H9 (cell line): ENCODE measurements around the gene BTBD8. TPM values are rescaled to one million over a fixed set of nuclear protein-coding genes. Genes with fewer than 3 reads are reported as not detected.

Experiments
- DNase-seq: peaks from one replicate; pipeline ENCODE4 v3.0.0-alpha.2; 2017
- H2AFZ ChIP-seq: one replicate; pipeline ENCODE4 v1.6.1; 2013; ENCODE audit warnings: mild to moderate bottlenecking, low read length, control low read depth, moderate library complexity
- H2AK5ac ChIP-seq: 2 replicates; pipeline ENCODE4 v1.6.1; 2013; ENCODE audit warnings: low read length, control low read depth, mixed read lengths; ENCODE audit not compliant: insufficient read length
- H2BK120ac ChIP-seq: one replicate; pipeline ENCODE4 v1.6.1; 2013; ENCODE audit warnings: low read depth, mild to moderate bottlenecking, low read length, control low read depth, inconsistent platforms; ENCODE audit not compliant: poor library complexity, severe bottlenecking
- H2BK12ac ChIP-seq: 2 replicates; pipeline ENCODE4 v1.6.1; 2013; ENCODE audit warnings: low read length, control low read depth, mixed read lengths, low read depth; ENCODE audit not compliant: insufficient read length
- H2BK15ac ChIP-seq: 2 replicates; pipeline ENCODE4 v1.6.1; 2013; ENCODE audit warnings: low read depth, low read length, control low read depth
- H2BK20ac ChIP-seq: one replicate; pipeline ENCODE4 v1.6.1; 2013; ENCODE audit warnings: low read depth, mild to moderate bottlenecking, low read length, control low read depth, inconsistent platforms; ENCODE audit not compliant: poor library complexity, severe bottlenecking
- H2BK5ac ChIP-seq: 2 replicates; pipeline ENCODE4 v1.6.1; 2013; ENCODE audit warnings: low read length, control low read depth, mixed read lengths; ENCODE audit not compliant: insufficient read length
- H3K14ac ChIP-seq: 2 replicates; pipeline ENCODE4 v1.6.1; 2013; ENCODE audit warnings: low read length, control low read depth; ENCODE audit not compliant: insufficient read depth
- H3K18ac ChIP-seq: 2 replicates; pipeline ENCODE4 v1.6.1; 2013; ENCODE audit warnings: low read depth, mild to moderate bottlenecking, mixed read lengths, low read length, control low read depth; ENCODE audit not compliant: insufficient read length
- H3K23ac ChIP-seq: 2 replicates; pipeline ENCODE4 v1.6.1; 2013; ENCODE audit warnings: low read length, control low read depth, mixed read lengths, low read depth; ENCODE audit not compliant: insufficient read length
- H3K23me2 ChIP-seq: 2 replicates; pipeline ENCODE4 v1.6.1; 2013; ENCODE audit warnings: low read depth, mild to moderate bottlenecking, mixed read lengths, low read length, control low read depth; ENCODE audit not compliant: insufficient read length, poor library complexity, severe bottlenecking
- H3K27ac ChIP-seq: 2 replicates; pipeline ENCODE4 v1.5.1; 2013; ENCODE audit warnings: low read length, control low read depth, mixed read lengths, low read depth; ENCODE audit not compliant: insufficient read length
- H3K27me3 ChIP-seq: 2 replicates; pipeline ENCODE4 v1.6.1; 2013; ENCODE audit warnings: low read length, control low read depth, inconsistent platforms; ENCODE audit not compliant: insufficient read depth
- H3K4ac ChIP-seq: 2 replicates; pipeline ENCODE4 v1.6.1; 2013; ENCODE audit warnings: low read depth, mild to moderate bottlenecking, control low read depth, inconsistent platforms, low read length, moderate library complexity
- H3K4me1 ChIP-seq: 2 replicates; pipeline ENCODE4 v1.6.1; 2013; ENCODE audit warnings: low read length, control low read depth, inconsistent platforms; ENCODE audit not compliant: insufficient read depth
- H3K4me2 ChIP-seq: 2 replicates; pipeline ENCODE4 v1.6.1; 2013; ENCODE audit warnings: low read length, control low read depth, mixed read lengths; ENCODE audit not compliant: insufficient read length, insufficient read depth
- H3K56ac ChIP-seq: 2 replicates; pipeline ENCODE4 v1.6.1; 2013; ENCODE audit warnings: low read depth, mild to moderate bottlenecking, mixed read lengths, low read length, control low read depth; ENCODE audit not compliant: insufficient read length
- H3K79me1 ChIP-seq: 2 replicates; pipeline ENCODE4 v1.6.1; 2013; ENCODE audit warnings: low read depth, mild to moderate bottlenecking, moderate library complexity, low read length, control low read depth, inconsistent platforms; ENCODE audit not compliant: insufficient read depth, poor library complexity, severe bottlenecking
- H3K79me2 ChIP-seq: 2 replicates; pipeline ENCODE4 v1.6.1; 2013; ENCODE audit warnings: low read length, control low read depth, inconsistent platforms; ENCODE audit not compliant: insufficient read depth
- H3K9ac ChIP-seq: 2 replicates; pipeline ENCODE4 v1.6.1; 2013; ENCODE audit warnings: low read length, control low read depth, mixed read lengths; ENCODE audit not compliant: insufficient read length; ENCODE audit errors: extremely low read depth
- H3K9me3 ChIP-seq: one replicate; pipeline ENCODE4 v1.6.1; 2013; ENCODE audit warnings: low read depth, low read length, inconsistent platforms; ENCODE audit not compliant: control insufficient read depth
- H3T11ph ChIP-seq: one replicate; pipeline ENCODE4 v1.6.1; 2013; ENCODE audit warnings: mild to moderate bottlenecking, low read length, control low read depth, inconsistent platforms
- H4K20me1 ChIP-seq: one replicate; pipeline ENCODE4 v1.6.1; 2013; ENCODE audit not compliant: control insufficient read depth, insufficient read length, insufficient read depth
- H4K5ac ChIP-seq: 2 replicates; pipeline ENCODE4 v1.6.1; 2013; ENCODE audit warnings: low read depth, mild to moderate bottlenecking, mixed read lengths, low read length, control low read depth; ENCODE audit not compliant: insufficient read length
- H4K8ac ChIP-seq: replicated peaks from 2 replicates; pipeline ENCODE4 v1.6.1; 2013; ENCODE audit warnings: low read length, control low read depth, mixed read lengths, low read depth; ENCODE audit not compliant: insufficient read length
- H4K91ac ChIP-seq: 2 replicates; pipeline ENCODE4 v1.6.1; 2013; ENCODE audit warnings: low read depth, mild to moderate bottlenecking, moderate library complexity, mixed read lengths, low read length, control low read depth; ENCODE audit not compliant: insufficient read length
- H3K27ac Mint-ChIP-seq, 3 experiments: 2 replicates in 2 of 3; 3 replicates in 1 of 3; pipeline ENCODE4 v1.8.0; 2020 to 2021; ENCODE audit warnings: mixed read lengths in 3 of 3, mild to moderate bottlenecking in 1 of 3, moderate library complexity in 1 of 3
- H3K27me3 Mint-ChIP-seq: 2 replicates; pipeline ENCODE4 v1.8.0; 2021; ENCODE audit warnings: low read depth, mild to moderate bottlenecking, moderate library complexity, mixed read lengths
- H3K36me3 Mint-ChIP-seq, 3 experiments: 2 replicates in 2 of 3; 3 replicates in 1 of 3; pipeline ENCODE4 v1.8.0; 2020 to 2021; ENCODE audit warnings: low read depth in 3 of 3, mixed read lengths in 3 of 3; ENCODE audit not compliant: insufficient read depth in 1 of 3
- H3K4me1 Mint-ChIP-seq, 2 experiments: 2 replicates each; pipeline ENCODE4 v1.8.0; 2020; ENCODE audit warnings: mixed read lengths in 2 of 2
- H3K4me3 Mint-ChIP-seq, 2 experiments: 2 replicates in 1 of 2; 3 replicates in 1 of 2; pipeline ENCODE4 v1.8.0; 2020 to 2021; ENCODE audit warnings: mild to moderate bottlenecking in 2 of 2, mixed read lengths in 2 of 2, moderate library complexity in 1 of 2
- H3K9me3 Mint-ChIP-seq, 2 experiments: 2 replicates in 1 of 2; 3 replicates in 1 of 2; pipeline ENCODE4 v1.8.0; 2020; ENCODE audit warnings: mild to moderate bottlenecking in 2 of 2, mixed read lengths in 2 of 2, moderate library complexity in 1 of 2
- CTCF ChIP-seq: fragments of 200-600 bp; sonication (generic); conservative IDR thresholded peaks from 3 replicates; pipeline ENCODE4 v1.8.0; 2021; ENCODE audit warnings: antibody characterized with exemption, mild to moderate bottlenecking
- WGBS: extraction: QIAGEN DNeasy Blood & Tissue Kit; methylation state at CpG from one replicate; pipeline ENCODE4 v1.1.7; 2013; ENCODE audit warnings: missing lambda C conversion rate, low lambda C conversion rate, mixed read lengths; ENCODE audit not compliant: insufficient read length; ENCODE audit errors: extremely low coverage; 5-methylcytosine and 5-hydroxymethylcytosine counted together
- total RNA-seq: library from RNA; stranded (reverse); gene quantifications from 2 replicates; pipeline ENCODE4 v1.2.1, GENCODE V29; 2021

BTBD8 gene
- total RNA-seq, 1 experiment from 2014 or later = 1.4 TPM

- H3K79me2 ChIP-seq = no peaks in the 10 kb centered on the region
- no peaks in the 10 kb centered on the region for H4K20me1 ChIP-seq
- no peaks in the 10 kb centered on the region for H3K9me3 ChIP-seq
- WGBS = no CpG with 5 or more reads among the region's 5 CpGs
- H4K91ac ChIP-seq = no peak overlapping the region
- Mint-ChIP-seq H3K27ac (no peak overlapping the region), H3K9me3 (no peaks in the 10 kb centered on the region), H3K4me1 (peaks cover under 1% of the 10 kb centered on the region in 2 experiments; a peak in 1 of 4 replicates), H3K36me3 (no peaks in the 10 kb centered on the region), H3K4me3 (no peak overlapping the region), H3K27me3 (no peaks in the 10 kb centered on the region)
- no peak overlapping the region for H3K9ac ChIP-seq
- no peak for DNase-seq
- no peak overlapping the region for H2AFZ ChIP-seq
- no peak overlapping the region for H3T11ph ChIP-seq
- no peaks in the 10 kb centered on the region for H3K79me1 ChIP-seq
- H2BK120ac ChIP-seq = no peak overlapping the region
- no peak overlapping the region for H3K14ac ChIP-seq
- H3K23me2 ChIP-seq = no peaks in the 10 kb centered on the region
- no peak overlapping the region for H3K18ac ChIP-seq
- no peak overlapping the region for H4K8ac ChIP-seq
- H2BK15ac ChIP-seq = no peak overlapping the region
- no peak overlapping the region for H2BK20ac ChIP-seq
- no peak overlapping the region for H3K4ac ChIP-seq
- no peak overlapping the region for H3K4me2 ChIP-seq
- H2BK12ac ChIP-seq = no peak overlapping the region
- no peak overlapping the region for H2AK5ac ChIP-seq
- no peak overlapping the region for H3K23ac ChIP-seq
- no peak overlapping the region for H3K27ac ChIP-seq
- H4K5ac ChIP-seq = no peak overlapping the region
- no peaks in the 10 kb centered on the region for H3K27me3 ChIP-seq
- no peak overlapping the region for H2BK5ac ChIP-seq
- no peaks in the 10 kb centered on the region for H3K4me1 ChIP-seq
- TF ChIP-seq CTCF = no peak
- H3K56ac ChIP-seq = no peak overlapping the region
Observed at GRCh38 chr1:92168657-92169056, 88.5 kb downstream of the BTBD8 start.
